HCT116 (cell line): ENCODE measurements around the gene NDUFB2. TPM values are rescaled to one million over a fixed set of nuclear protein-coding genes. Genes with fewer than 3 reads are reported as not detected.

Experiments
- ATAC-seq: fragments of 200-7000 bp; cut with Tn5 transposase; 2 replicates; pipeline ENCODE4 v1.9.1; 2020; ENCODE audit warnings: mild to moderate bottlenecking, moderate library complexity
- BruUV-seq: library from RNA; stranded (reverse); fragments of 400-500 nt; replicated peaks from 2 replicates; lab custom pipeline; 2021; lab: Mats Ljungman, UMichigan
- CTCF ChIA-PET: fragments of 300-600 bp; sonication (Branson Sonifier 250); formaldehyde crosslinking; loops from one replicate; lab custom pipeline; 2021; ENCODE audit warnings: antibody characterized with exemption; lab: Charles Lee
- POLR2A ChIA-PET: fragments of 300-600, 350-600 bp; sonication (Branson Sonifier 250); formaldehyde crosslinking; loops from one replicate; lab custom pipeline; 2021; ENCODE audit warnings: antibody characterized with exemption; lab: Charles Lee
- RAD21 ChIA-PET, 2 experiments: fragments of 300-600 bp; sonication (Branson Sonifier 250); formaldehyde crosslinking; loops; one replicate each; lab custom pipeline; 2023; ENCODE audit warnings: low total read pairs in 2 of 2; ENCODE audit not compliant: uncharacterized antibody in 2 of 2, unreplicated experiment in 2 of 2, low non-redundant PET in 1 of 2; lab: Charles Lee
- DNase-seq: peaks from one replicate; pipeline ENCODE4 v3.0.0-alpha.2; 2010; ENCODE audit warnings: low read depth, low spot score
- H2AFZ ChIP-seq: fragments of 200-600 bp; shearing (Covaris generic), sonication (generic); 2 replicates; pipeline ENCODE4 v1.6.1; 2017; ENCODE audit warnings: low read depth, mixed run types, mixed read lengths, antibody characterized with exemption, low read length; ENCODE audit not compliant: poor library complexity, severe bottlenecking
- H3K27ac ChIP-seq: 2 replicates; pipeline ENCODE4 v1.5.1; 2012; ENCODE audit warnings: low read depth, low read length
- H3K27me3 ChIP-seq: fragments of 200-600 bp; sonication (generic); 2 replicates; pipeline ENCODE4 v1.6.1; 2016; ENCODE audit warnings: mixed run types, low read length, mixed read lengths; ENCODE audit not compliant: insufficient read depth
- H3K36me3 ChIP-seq, 2 experiments: fragments of 200-500 bp in 1 of 2; fragments of 200-600 bp in 1 of 2; sonication (Bioruptor generic) in 1 of 2; sonication (generic) in 1 of 2; 2 replicates each; pipeline versions ENCODE4 v1.5.1 to v1.6.1; 2014 to 2016; ENCODE audit warnings: low read length in 2 of 2, inconsistent platforms in 1 of 2, mixed read lengths in 1 of 2, mixed run types in 1 of 2; ENCODE audit not compliant: insufficient read depth in 2 of 2, control insufficient read depth in 1 of 2
- H3K4me1 ChIP-seq, 2 experiments: fragments of 200-600 bp in 1 of 2; sonication (generic) in 1 of 2; 2 replicates each; pipeline versions ENCODE4 v1.5.1 to v1.6.1; 2012 to 2017; ENCODE audit warnings: low read length in 2 of 2, inconsistent platforms in 1 of 2, mild to moderate bottlenecking in 1 of 2, mixed read lengths in 1 of 2, mixed run types in 1 of 2, moderate library complexity in 1 of 2; ENCODE audit not compliant: insufficient read depth in 2 of 2, control insufficient read depth in 1 of 2
- H3K4me2 ChIP-seq: fragments of 200-600 bp; sonication (generic); 2 replicates; pipeline ENCODE4 v1.6.1; 2017; ENCODE audit warnings: mixed run types, low read length, mixed read lengths
- H3K4me3 ChIP-seq, 2 experiments: fragments of 200-600 bp in 1 of 2; sonication (generic) in 1 of 2; replicated peaks in 1 of 2; 2 replicates each; pipeline ENCODE4 v1.5.1; 2011 to 2016; ENCODE audit warnings: low read length in 2 of 2, control low read depth in 1 of 2, low read depth in 1 of 2, mild to moderate bottlenecking in 1 of 2, mixed read lengths in 1 of 2, mixed run types in 1 of 2
- H3K79me2 ChIP-seq: fragments of 200-600 bp; sonication (generic); 2 replicates; pipeline ENCODE4 v1.6.1; 2017; ENCODE audit warnings: mild to moderate bottlenecking, mixed run types, low read length, moderate library complexity, mixed read lengths; ENCODE audit not compliant: insufficient read depth
- H3K9ac ChIP-seq: fragments of 200-600 bp; sonication (generic); 2 replicates; pipeline ENCODE4 v1.6.1; 2016; ENCODE audit warnings: low read length, mixed read lengths
- H3K9me2 ChIP-seq: fragments of 200-600 bp; sonication (generic), shearing (Covaris generic); 2 replicates; pipeline ENCODE4 v1.6.1; 2017; ENCODE audit warnings: mixed run types, mild to moderate bottlenecking, moderate library complexity; ENCODE audit not compliant: insufficient read depth
- H3K9me3 ChIP-seq, 2 experiments: fragments of 200-500 bp in 1 of 2; fragments of 200-600 bp in 1 of 2; sonication (Bioruptor generic) in 1 of 2; sonication (generic) in 1 of 2; 2 replicates each; pipeline ENCODE4 v1.6.1; 2014 to 2017; ENCODE audit warnings: low read length in 2 of 2, mixed read lengths in 2 of 2, inconsistent platforms in 1 of 2, low read depth in 1 of 2, mild to moderate bottlenecking in 1 of 2, mixed run types in 1 of 2, moderate library complexity in 1 of 2; ENCODE audit not compliant: control insufficient read depth in 1 of 2, insufficient read depth in 1 of 2
- H4K20me1 ChIP-seq: fragments of 200-600 bp; sonication (generic), shearing (Covaris generic); 2 replicates; pipeline ENCODE4 v1.6.1; 2017; ENCODE audit warnings: mixed run types, mild to moderate bottlenecking, moderate library complexity; ENCODE audit not compliant: insufficient read depth
- CEBPB ChIP-seq: IDR thresholded peaks from 2 replicates; pipeline ENCODE4 v1.6.1; 2012; ENCODE audit warnings: low read depth
- EGR1 ChIP-seq: IDR thresholded peaks from 2 replicates; pipeline ENCODE4 v1.6.1; 2012; ENCODE audit warnings: low read depth
- ELF1 ChIP-seq: IDR thresholded peaks from 2 replicates; pipeline ENCODE4 v1.6.1; 2012; ENCODE audit warnings: low read depth, borderline replicate concordance
- POLR2AphosphoS5 ChIP-seq: IDR thresholded peaks from 2 replicates; pipeline ENCODE4 v1.6.1; 2011; ENCODE audit warnings: mild to moderate bottlenecking, low read depth, low read length, moderate library complexity
- ZNF274 ChIP-seq: fragments of 200-500 bp; sonication (Bioruptor generic); IDR thresholded peaks from 2 replicates; pipeline ENCODE4 v1.6.1; 2014; ENCODE audit warnings: mild to moderate bottlenecking, low read depth, low read length, inconsistent platforms
- intact Hi-C: fragments of 100-400 bp; cut with micrococcal nuclease; formaldehyde crosslinking; loops from 2 replicates; pipeline ENCODE4 v1.10.0; 2022
- total RNA-seq: library from RNA; stranded (reverse); gene quantifications from one replicate; pipeline ENCODE4 v1.2.1, GENCODE V29; 2021; ENCODE audit not compliant: unreplicated experiment
- TF ChIP-seq, protein P1 (sequence below), 3 experiments: fragments of 200-600 bp in 1 of 3; sonication (generic) in 1 of 3; IDR thresholded peaks in 2 of 3; conservative IDR thresholded peaks in 1 of 3; 2 replicates each; pipeline ENCODE4 v1.5.1; 2012 to 2017; ENCODE audit warnings: low read depth in 2 of 3, low read length in 2 of 3, antibody characterized with exemption in 1 of 3, borderline replicate concordance in 1 of 3, control low read depth in 1 of 3, mild to moderate bottlenecking in 1 of 3, mixed read lengths in 1 of 3, mixed run types in 1 of 3, moderate library complexity in 1 of 3; ENCODE audit not compliant: insufficient read depth in 1 of 3

The NDUFB2 gene
- total RNA-seq, 1 experiment from 2014 or later = 143 TPM

DNA sequence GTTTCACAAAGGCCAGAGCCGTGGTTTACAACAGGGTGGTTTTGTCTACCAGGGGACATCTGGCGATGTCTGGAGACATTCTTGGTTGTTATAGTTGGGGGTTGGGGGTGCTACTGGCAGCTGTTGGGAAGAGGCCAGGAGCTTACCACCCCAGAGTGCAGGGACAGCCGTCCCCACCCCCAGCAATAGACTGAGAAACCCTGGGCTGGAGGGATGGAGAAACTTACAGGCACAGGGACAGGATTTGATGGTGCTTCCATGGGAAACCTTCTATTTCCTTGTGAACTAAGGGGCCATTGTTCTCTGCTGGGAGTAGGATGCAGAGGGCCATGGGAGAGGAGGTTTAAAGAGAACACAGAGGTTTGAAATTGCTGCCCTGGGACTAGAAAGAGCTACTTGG is 12.9 kb upstream of the NDUFB2 start:
- DNase-seq (no peak), ATAC-seq (no peak)
- Histone ChIP-seq H3K4me3 (no peak overlapping the region), H4K20me1 (no peaks in the 10 kb centered on the region), H3K36me3 (peaks cover 0 to 4% of the 10 kb centered on the region in 2 experiments; a peak in 1 of 4 replicates), H3K27me3 (no peaks in the 10 kb centered on the region), H3K9me2 (no peaks in the 10 kb centered on the region), H3K27ac (no peak overlapping the region), H2AFZ (no peak overlapping the region), H3K9ac (no peak overlapping the region), H3K9me3 (no peaks in the 10 kb centered on the region), H3K79me2 (no peaks in the 10 kb centered on the region), H3K4me1 (no peaks in the 10 kb centered on the region), H3K4me2 (no peak overlapping the region)
- ChIA-PET POLR2A (no interaction called here), CTCF (no interaction called here), RAD21 (no interaction called here)
- no TSS peak for BruUV-seq
- intact Hi-C loops = no loop called here
- no peak for TF ChIP-seq CEBPB
- TF ChIP-seq ZNF274 = no peak
- TF ChIP-seq, protein P1, sequence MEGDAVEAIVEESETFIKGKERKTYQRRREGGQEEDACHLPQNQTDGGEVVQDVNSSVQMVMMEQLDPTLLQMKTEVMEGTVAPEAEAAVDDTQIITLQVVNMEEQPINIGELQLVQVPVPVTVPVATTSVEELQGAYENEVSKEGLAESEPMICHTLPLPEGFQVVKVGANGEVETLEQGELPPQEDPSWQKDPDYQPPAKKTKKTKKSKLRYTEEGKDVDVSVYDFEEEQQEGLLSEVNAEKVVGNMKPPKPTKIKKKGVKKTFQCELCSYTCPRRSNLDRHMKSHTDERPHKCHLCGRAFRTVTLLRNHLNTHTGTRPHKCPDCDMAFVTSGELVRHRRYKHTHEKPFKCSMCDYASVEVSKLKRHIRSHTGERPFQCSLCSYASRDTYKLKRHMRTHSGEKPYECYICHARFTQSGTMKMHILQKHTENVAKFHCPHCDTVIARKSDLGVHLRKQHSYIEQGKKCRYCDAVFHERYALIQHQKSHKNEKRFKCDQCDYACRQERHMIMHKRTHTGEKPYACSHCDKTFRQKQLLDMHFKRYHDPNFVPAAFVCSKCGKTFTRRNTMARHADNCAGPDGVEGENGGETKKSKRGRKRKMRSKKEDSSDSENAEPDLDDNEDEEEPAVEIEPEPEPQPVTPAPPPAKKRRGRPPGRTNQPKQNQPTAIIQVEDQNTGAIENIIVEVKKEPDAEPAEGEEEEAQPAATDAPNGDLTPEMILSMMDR (IDR thresholded peaks at IDR 0.05 in 2 of 3, conservative IDR thresholded peaks at IDR 0.05 in 1 of 3; ENCODE audit: borderline replicate concordance in 1 of 3, insufficient read depth in 1 of 3, low read depth in 2 of 3, low read length in 2 of 3) = no peak
- no peak for TF ChIP-seq POLR2AphosphoS5
- no peak for TF ChIP-seq EGR1
- TF ChIP-seq ELF1 = no peak
